Mesothelial cell of epicardium (in vitro differentiated cells): ENCODE measurements around the gene DCAF8L2. TPM values are rescaled to one million over a fixed set of nuclear protein-coding genes. Genes with fewer than 3 reads are reported as not detected.

ENCODE experiments used
- DNase-seq, 2 experiments: peaks; one replicate each; pipeline ENCODE4 v3.0.0; 2021; ENCODE audit warnings: low spot score in 2 of 2; ENCODE audit not compliant: unreplicated experiment in 2 of 2
- H3K27ac Mint-ChIP-seq: 2 replicates; pipeline ENCODE4 v1.8.0; 2021; ENCODE audit warnings: mixed read lengths
- H3K27me3 Mint-ChIP-seq: 2 replicates; pipeline ENCODE4 v1.8.0; 2021; ENCODE audit warnings: low read depth, mixed read lengths
- H3K36me3 Mint-ChIP-seq: 2 replicates; pipeline ENCODE4 v1.8.0; 2021; ENCODE audit warnings: mixed read lengths
- H3K4me1 Mint-ChIP-seq: 2 replicates; pipeline ENCODE4 v1.8.0; 2021; ENCODE audit warnings: mixed read lengths
- H3K4me3 Mint-ChIP-seq: 2 replicates; pipeline ENCODE4 v1.8.0; 2021; ENCODE audit warnings: mild to moderate bottlenecking, moderate library complexity, mixed read lengths
- H3K9me3 Mint-ChIP-seq: 2 replicates; pipeline ENCODE4 v1.8.0; 2021; ENCODE audit warnings: mixed read lengths
- CTCF ChIP-seq: fragments of 200-600 bp; sonication (generic); IDR thresholded peaks from one replicate; pipeline ENCODE4 v1.5.0; 2021; ENCODE audit warnings: antibody characterized with exemption; ENCODE audit not compliant: unreplicated experiment
- total RNA-seq: library from RNA; stranded (reverse); gene quantifications from 3 replicates; pipeline ENCODE4 v1.2.1, GENCODE V29; 2021

The DCAF8L2 gene
- total RNA-seq, 1 donor from 2014 or later = 0.11 TPM

- no peak overlapping the region for H3K27ac Mint-ChIP-seq
- H3K27me3 Mint-ChIP-seq = no peaks in the 10 kb centered on the region
- no peaks in the 10 kb centered on the region for H3K4me1 Mint-ChIP-seq
- TF ChIP-seq CTCF = no peak
- peaks cover 44% of the 10 kb centered on the region for H3K9me3 Mint-ChIP-seq
- H3K36me3 Mint-ChIP-seq = peaks cover 3% of the 10 kb centered on the region
- H3K4me3 Mint-ChIP-seq = no peak overlapping the region
- DNase-seq = no peak
These were observed 35.9 kb downstream of the DCAF8L2 start for GRCh38 chrX:27626066-27626465.

GRCh38 chrX:27633328-27633727, 43.2 kb downstream of the DCAF8L2 start:
- Mint-ChIP-seq H3K27ac (no peak overlapping the region), H3K36me3 (peaks cover 3% of the 10 kb centered on the region), H3K4me1 (peaks cover 5% of the 10 kb centered on the region), H3K9me3 (peaks cover 43% of the 10 kb centered on the region), H3K4me3 (no peak overlapping the region), H3K27me3 (no peaks in the 10 kb centered on the region)
- no peak for TF ChIP-seq CTCF
- no peak for DNase-seq

- Mint-ChIP-seq H3K27ac (no peak overlapping the region), H3K4me1 (no peaks in the 10 kb centered on the region), H3K27me3 (no peaks in the 10 kb centered on the region), H3K36me3 (no peaks in the 10 kb centered on the region), H3K9me3 (peaks cover 27% of the 10 kb centered on the region), H3K4me3 (no peak overlapping the region)
- DNase-seq = no peak
- TF ChIP-seq CTCF = no peak
These were observed 66.4 kb downstream of the DCAF8L2 start for GRCh38 chrX:27656581-27656980.

GRCh38 chrX:27660878-27661277, 70.7 kb downstream of the DCAF8L2 start:
- Mint-ChIP-seq H3K27ac (no peak overlapping the region), H3K4me3 (no peak overlapping the region), H3K9me3 (peaks cover 30% of the 10 kb centered on the region), H3K27me3 (no peaks in the 10 kb centered on the region), H3K4me1 (no peaks in the 10 kb centered on the region), H3K36me3 (no peaks in the 10 kb centered on the region)
- no peak for TF ChIP-seq CTCF
- no peak for DNase-seq

- peaks cover 5% of the 10 kb centered on the region for H3K4me1 Mint-ChIP-seq
- no peak for TF ChIP-seq CTCF
- peaks cover 43% of the 10 kb centered on the region for H3K9me3 Mint-ChIP-seq
- no peak overlapping the region for H3K4me3 Mint-ChIP-seq
- DNase-seq = no peak
- H3K27me3 Mint-ChIP-seq = no peaks in the 10 kb centered on the region
- H3K27ac Mint-ChIP-seq = no peak overlapping the region
- no peaks in the 10 kb centered on the region for H3K36me3 Mint-ChIP-seq
These were observed 81.1 kb downstream of the DCAF8L2 start for GRCh38 chrX:27671234-27671633.

GRCh38 chrX:27674491-27674890, 84.3 kb downstream of the DCAF8L2 start:
- Mint-ChIP-seq H3K27me3 (no peaks in the 10 kb centered on the region), H3K27ac (no peak overlapping the region), H3K4me3 (no peak overlapping the region)

More at GRCh38 chrX:27674491-27674890, 84.3 kb downstream of the DCAF8L2 start:
- peaks cover 51% of the 10 kb centered on the region for H3K9me3 Mint-ChIP-seq
- H3K4me1 Mint-ChIP-seq = peaks cover 9% of the 10 kb centered on the region
- no peaks in the 10 kb centered on the region for H3K36me3 Mint-ChIP-seq
- no peak for DNase-seq
- TF ChIP-seq CTCF = no peak
